Measurements from ENCODE around the gene KCNH5.

KCNH5 gene

GRCh38 chr14:62994096-62994495 lies 51.2 kb downstream of the KCNH5 start:
- no peak for DNase-seq

- DNase-seq: no peak
These were observed 56.3 kb downstream of the KCNH5 start for GRCh38 chr14:62988967-62989366.

- no peak for DNase-seq
These were observed 61.4 kb downstream of the KCNH5 start for GRCh38 chr14:62983821-62984220.

- no peak for DNase-seq
These were observed 64.6 kb downstream of the KCNH5 start for GRCh38 chr14:62980693-62981092.

GRCh38 chr14:62957562-62957961 lies 87.7 kb downstream of the KCNH5 start:
- DNase-seq: no peak

- no peak for DNase-seq
These were observed 88.8 kb downstream of the KCNH5 start for GRCh38 chr14:62956413-62956812.

GRCh38 chr14:62954165-62954564 lies 91.1 kb downstream of the KCNH5 start:
- DNase-seq: no peak

GRCh38 chr14:62952226-62952625 lies 93.0 kb downstream of the KCNH5 start:
- DNase-seq: no peak

GRCh38 chr14:62947301-62947700 lies 98.0 kb downstream of the KCNH5 start:
- no peak for DNase-seq

- DNase-seq: no peak
These were observed 99.0 kb downstream of the KCNH5 start for GRCh38 chr14:62946221-62946620.

GRCh38 chr14:62943202-62943601 lies 102.1 kb downstream of the KCNH5 start:
- DNase-seq: no peak

GRCh38 chr14:62939970-62940369 lies 105.3 kb downstream of the KCNH5 start:
- DNase-seq: no peak

- no peak for DNase-seq
These were observed 106.5 kb downstream of the KCNH5 start for GRCh38 chr14:62938778-62939177.

- DNase-seq: no peak
These were observed 110.8 kb downstream of the KCNH5 start for GRCh38 chr14:62934439-62934838.

- DNase-seq: no peak
These were observed 123.8 kb downstream of the KCNH5 start for GRCh38 chr14:62921466-62921865.

GRCh38 chr14:62916551-62916950 lies 128.7 kb downstream of the KCNH5 start:
- DNase-seq: no peak

GRCh38 chr14:62914873-62915272 lies 130.4 kb downstream of the KCNH5 start:
- DNase-seq: no peak

- DNase-seq: no peak
These were observed 131.2 kb downstream of the KCNH5 start for GRCh38 chr14:62914025-62914424.

GRCh38 chr14:62908506-62908905 lies 136.8 kb downstream of the KCNH5 start:
- no peak for DNase-seq

- no peak for DNase-seq
These were observed 139.7 kb downstream of the KCNH5 start for GRCh38 chr14:62905566-62905965.

GRCh38 chr14:62897771-62898170 lies 147.5 kb downstream of the KCNH5 start:
- DNase-seq: no peak

- DNase-seq: no peak
These were observed 148.3 kb downstream of the KCNH5 start for GRCh38 chr14:62896932-62897456.

GRCh38 chr14:62894736-62895135 lies 150.5 kb downstream of the KCNH5 start:
- DNase-seq: no peak

GRCh38 chr14:62889364-62889763 lies 155.9 kb downstream of the KCNH5 start:
- no peak for DNase-seq

GRCh38 chr14:62886461-62886860 lies 158.8 kb downstream of the KCNH5 start:
- no peak for DNase-seq

GRCh38 chr14:62885451-62885850 lies 159.8 kb downstream of the KCNH5 start:
- peak; percentile 66 for DNase-seq
